Fibroblast of lung (primary cell): ENCODE results near the gene MORC4. TPM values are rescaled to one million over a fixed set of nuclear protein-coding genes. Genes with fewer than 3 reads are reported as not detected.
A peak's percentile ranks its signal among the peaks of the same experiment; 100 is the strongest.

Experiments
- DNase-seq, 2 donors: peaks; one replicate each; pipeline versions ENCODE4 v3.0.0 to v3.0.0-alpha.2; 2010; ENCODE audit warnings: low read depth in 2 of 2
- H2AFZ ChIP-seq: 2 replicates; pipeline ENCODE4 v1.5.1; 2012; ENCODE audit warnings: low read length, control low read depth, inconsistent platforms
- H3K27ac ChIP-seq: 2 replicates; pipeline ENCODE4 v1.5.1; 2011; ENCODE audit warnings: low read length, control low read depth; ENCODE audit not compliant: insufficient read depth
- H3K27me3 ChIP-seq: 2 replicates; pipeline ENCODE4 v1.5.1; 2011; ENCODE audit warnings: mild to moderate bottlenecking, low read length; ENCODE audit not compliant: control insufficient read depth, insufficient read depth
- H3K36me3 ChIP-seq: 2 replicates; pipeline ENCODE4 v1.5.1; 2011; ENCODE audit warnings: low read length; ENCODE audit not compliant: control insufficient read depth, insufficient read depth
- H3K4me1 ChIP-seq: 2 replicates; pipeline ENCODE4 v1.5.1; 2011; ENCODE audit warnings: low read length; ENCODE audit not compliant: control insufficient read depth, insufficient read depth; ENCODE audit errors: extremely low read depth
- H3K4me2 ChIP-seq: 2 replicates; pipeline ENCODE4 v1.5.1; 2011; ENCODE audit warnings: low read length, control low read depth; ENCODE audit not compliant: insufficient read depth; ENCODE audit errors: extremely low read depth
- H3K4me3 ChIP-seq, 4 experiments: fragments of 200-600 bp in 1 of 4; sonication (generic) in 1 of 4; replicated peaks in 1 of 4; 2 replicates each; pipeline ENCODE4 v1.5.1; 2011 to 2016; ENCODE audit warnings: low read length in 4 of 4, low read depth in 3 of 4, mild to moderate bottlenecking in 3 of 4, control low read depth in 2 of 4, inconsistent platforms in 1 of 4, mixed read lengths in 1 of 4; ENCODE audit not compliant: insufficient read depth in 1 of 4; ENCODE audit errors: control extremely low read depth in 1 of 4
- H3K79me2 ChIP-seq: 2 replicates; pipeline ENCODE4 v1.5.1; 2012; ENCODE audit warnings: mild to moderate bottlenecking, low read length, inconsistent platforms; ENCODE audit not compliant: control insufficient read depth, insufficient read depth
- H3K9ac ChIP-seq: 2 replicates; pipeline ENCODE4 v1.5.1; 2011; ENCODE audit warnings: mild to moderate bottlenecking, low read length, control low read depth; ENCODE audit not compliant: insufficient read depth
- H3K9me3 ChIP-seq: 2 replicates; pipeline ENCODE4 v1.5.1; 2012; ENCODE audit warnings: low read depth, low read length; ENCODE audit not compliant: control insufficient read depth, insufficient read depth
- H4K20me1 ChIP-seq: 2 replicates; pipeline ENCODE4 v1.5.1; 2011; ENCODE audit warnings: low read length; ENCODE audit not compliant: control insufficient read depth, insufficient read depth; ENCODE audit errors: extremely low read depth
- EZH2 ChIP-seq: IDR thresholded peaks from 2 replicates; pipeline ENCODE4 v1.5.1; 2012; ENCODE audit warnings: low read length, control low read depth, mild to moderate bottlenecking; ENCODE audit errors: missing control alignments
- polyA plus RNA-seq, 2 donors: library from polyadenylated mRNA; depleted of rRNA in 1 of 2; stranded (reverse) in 1 of 2; unstranded in 1 of 2; fragments of >200 nt; gene quantifications; 2 replicates each; pipeline ENCODE4 v1.2.1, GENCODE V29; 2011 to 2012; ENCODE audit warnings: missing spikeins in 1 of 2
- total RNA-seq: library from RNA; depleted of rRNA; stranded (reverse); fragments of >200 nt; gene quantifications from 2 replicates; pipeline ENCODE4 v1.2.1, GENCODE V29; 2014
- TF ChIP-seq, protein P1 (sequence below), 2 donors: IDR thresholded peaks in 1 of 2; conservative IDR thresholded peaks in 1 of 2; 1 replicate in 1 of 2; 2 replicates in 1 of 2; pipeline ENCODE4 v1.5.1; 2011 to 2012; ENCODE audit warnings: low read length in 2 of 2, control low read depth in 1 of 2, inconsistent platforms in 1 of 2, low read depth in 1 of 2, mild to moderate bottlenecking in 1 of 2

MORC4 gene
- total and polyA plus RNA-seq, 2 donors (not counting 1 experiment from before 2014, with no cell fraction given) = 27.5 to 44.8 TPM

- Histone ChIP-seq H3K4me3 (no peak overlapping the region), H2AFZ (no peak overlapping the region), H3K36me3 (no peaks in the 10 kb centered on the region), H3K4me2 (no peak overlapping the region), H3K27me3 (no peaks in the 10 kb centered on the region), H3K9ac (no peak overlapping the region), H3K4me1 (peaks cover 5% of the 10 kb centered on the region), H3K79me2 (no peaks in the 10 kb centered on the region), H4K20me1 (no peaks in the 10 kb centered on the region), H3K9me3 (no peaks in the 10 kb centered on the region), H3K27ac (peak overlapping the region; percentile 14)
- TF ChIP-seq EZH2 = no peak
- TF ChIP-seq, protein P1, sequence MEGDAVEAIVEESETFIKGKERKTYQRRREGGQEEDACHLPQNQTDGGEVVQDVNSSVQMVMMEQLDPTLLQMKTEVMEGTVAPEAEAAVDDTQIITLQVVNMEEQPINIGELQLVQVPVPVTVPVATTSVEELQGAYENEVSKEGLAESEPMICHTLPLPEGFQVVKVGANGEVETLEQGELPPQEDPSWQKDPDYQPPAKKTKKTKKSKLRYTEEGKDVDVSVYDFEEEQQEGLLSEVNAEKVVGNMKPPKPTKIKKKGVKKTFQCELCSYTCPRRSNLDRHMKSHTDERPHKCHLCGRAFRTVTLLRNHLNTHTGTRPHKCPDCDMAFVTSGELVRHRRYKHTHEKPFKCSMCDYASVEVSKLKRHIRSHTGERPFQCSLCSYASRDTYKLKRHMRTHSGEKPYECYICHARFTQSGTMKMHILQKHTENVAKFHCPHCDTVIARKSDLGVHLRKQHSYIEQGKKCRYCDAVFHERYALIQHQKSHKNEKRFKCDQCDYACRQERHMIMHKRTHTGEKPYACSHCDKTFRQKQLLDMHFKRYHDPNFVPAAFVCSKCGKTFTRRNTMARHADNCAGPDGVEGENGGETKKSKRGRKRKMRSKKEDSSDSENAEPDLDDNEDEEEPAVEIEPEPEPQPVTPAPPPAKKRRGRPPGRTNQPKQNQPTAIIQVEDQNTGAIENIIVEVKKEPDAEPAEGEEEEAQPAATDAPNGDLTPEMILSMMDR (conservative IDR thresholded peaks at IDR 0.05 in 1 of 2, IDR thresholded peaks at IDR 0.05 in 1 of 2; ENCODE audit: low read depth in 1 of 2, low read length in 2 of 2) = no peak
- DNase-seq = peak in 1 of 2 donors; percentile 54
Measured at GRCh38 chrX:106931831-106932491, 68.1 kb downstream of the MORC4 start.

GRCh38 chrX:106928227-106928626, 71.8 kb downstream of the MORC4 start:
- no peak overlapping the region for H3K27ac ChIP-seq
- TF ChIP-seq, protein P1 (conservative IDR thresholded peaks at IDR 0.05 in 1 of 2, IDR thresholded peaks at IDR 0.05 in 1 of 2; ENCODE audit: low read depth in 1 of 2, low read length in 2 of 2) = no peak
- no peak for TF ChIP-seq EZH2
- no peak overlapping the region for H3K4me3 ChIP-seq
- DNase-seq = no peak
- no peak overlapping the region for H3K9ac ChIP-seq
- no peak overlapping the region for H2AFZ ChIP-seq
- H3K9me3 ChIP-seq = no peaks in the 10 kb centered on the region
- no peak overlapping the region for H3K4me2 ChIP-seq
- H4K20me1 ChIP-seq = no peaks in the 10 kb centered on the region
- H3K27me3 ChIP-seq = no peaks in the 10 kb centered on the region
- no peaks in the 10 kb centered on the region for H3K36me3 ChIP-seq
- H3K4me1 ChIP-seq = peaks cover 5% of the 10 kb centered on the region
- no peaks in the 10 kb centered on the region for H3K79me2 ChIP-seq

GRCh38 chrX:106927700-106928099, 72.3 kb downstream of the MORC4 start:
- Histone ChIP-seq H3K4me2 (no peak overlapping the region), H3K4me1 (peaks cover 3% of the 10 kb centered on the region), H3K27ac (no peak overlapping the region), H3K4me3 (no peak overlapping the region), H3K79me2 (no peaks in the 10 kb centered on the region), H2AFZ (no peak overlapping the region), H3K36me3 (no peaks in the 10 kb centered on the region), H3K9ac (no peak overlapping the region), H4K20me1 (no peaks in the 10 kb centered on the region), H3K9me3 (no peaks in the 10 kb centered on the region), H3K27me3 (no peaks in the 10 kb centered on the region)
- TF ChIP-seq, protein P1 (conservative IDR thresholded peaks at IDR 0.05 in 1 of 2, IDR thresholded peaks at IDR 0.05 in 1 of 2; ENCODE audit: low read depth in 1 of 2, low read length in 2 of 2) = no peak
- no peak for TF ChIP-seq EZH2
- no peak for DNase-seq
